ENCODE data around the gene LMO1. TPM values are rescaled to one million over a fixed set of nuclear protein-coding genes. Genes with fewer than 3 reads are reported as not detected.

LMO1 gene
- total and polyA plus RNA-seq, 8 donors, result 0.65 TPM; not detected in 7

- intact Hi-C loops (cut with DNase I; ENCODE audit: low total_unique reads), result no loop called here
- Histone ChIP-seq H3K4me3 (no peak overlapping the region), H3K4me1 (no peaks in the 10 kb centered on the region), H3K27me3 (peaks cover 0 to 10% (median 0%) of the 10 kb centered on the region in 3 donors), H3K27ac (no peak overlapping the region), H3K36me3 (no peaks in the 10 kb centered on the region), H3K9me3 (no peaks in the 10 kb centered on the region)
- DNase-seq, result no peak
- WGBS, 5 donors, result 84 to 90% (median 87%) methylated on average over 10 to 11 of the region's 11 CpGs
- no peak for TF ChIP-seq POLR2A (IDR thresholded peaks at IDR 0.05)
- TF ChIP-seq, protein P1, sequence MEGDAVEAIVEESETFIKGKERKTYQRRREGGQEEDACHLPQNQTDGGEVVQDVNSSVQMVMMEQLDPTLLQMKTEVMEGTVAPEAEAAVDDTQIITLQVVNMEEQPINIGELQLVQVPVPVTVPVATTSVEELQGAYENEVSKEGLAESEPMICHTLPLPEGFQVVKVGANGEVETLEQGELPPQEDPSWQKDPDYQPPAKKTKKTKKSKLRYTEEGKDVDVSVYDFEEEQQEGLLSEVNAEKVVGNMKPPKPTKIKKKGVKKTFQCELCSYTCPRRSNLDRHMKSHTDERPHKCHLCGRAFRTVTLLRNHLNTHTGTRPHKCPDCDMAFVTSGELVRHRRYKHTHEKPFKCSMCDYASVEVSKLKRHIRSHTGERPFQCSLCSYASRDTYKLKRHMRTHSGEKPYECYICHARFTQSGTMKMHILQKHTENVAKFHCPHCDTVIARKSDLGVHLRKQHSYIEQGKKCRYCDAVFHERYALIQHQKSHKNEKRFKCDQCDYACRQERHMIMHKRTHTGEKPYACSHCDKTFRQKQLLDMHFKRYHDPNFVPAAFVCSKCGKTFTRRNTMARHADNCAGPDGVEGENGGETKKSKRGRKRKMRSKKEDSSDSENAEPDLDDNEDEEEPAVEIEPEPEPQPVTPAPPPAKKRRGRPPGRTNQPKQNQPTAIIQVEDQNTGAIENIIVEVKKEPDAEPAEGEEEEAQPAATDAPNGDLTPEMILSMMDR (IDR thresholded peaks at IDR 0.05), result no peak
- no peak for TF ChIP-seq EP300 (IDR thresholded peaks at IDR 0.05)
- no peak for TF ChIP-seq POLR2AphosphoS5 (IDR thresholded peaks at IDR 0.05)
These were observed 12.6 kb downstream of the LMO1 start for GRCh38 chr11:8250981-8251615.

DNA sequence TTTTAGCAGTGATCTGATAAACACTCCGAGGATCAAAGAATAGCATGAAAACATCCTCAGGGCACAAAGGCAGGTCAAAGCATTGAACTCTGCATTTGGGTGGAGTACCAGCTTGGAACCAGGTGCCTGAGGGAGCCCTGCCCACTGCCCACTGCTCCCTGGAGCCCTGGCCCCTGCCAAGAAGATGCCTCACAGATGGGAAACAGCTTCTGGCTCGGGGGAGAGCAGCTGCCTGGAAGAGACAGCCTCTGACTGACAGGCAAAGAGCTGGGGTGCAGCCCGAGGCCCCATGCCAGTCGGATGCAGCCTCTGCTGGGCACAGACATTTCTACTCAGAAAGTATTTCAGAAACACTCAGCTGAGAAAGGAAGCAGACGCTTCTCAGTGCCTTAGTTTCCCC, 13.2 kb downstream of the LMO1 start:
- no peak overlapping the region for H3K4me3 ChIP-seq
- H3K27ac ChIP-seq, result no peak overlapping the region
- TF ChIP-seq, protein P1 (IDR thresholded peaks at IDR 0.05), result no peak
- no peak for TF ChIP-seq POLR2AphosphoS5 (IDR thresholded peaks at IDR 0.05)
- no peak for TF ChIP-seq POLR2A (IDR thresholded peaks at IDR 0.05)
- no peak for TF ChIP-seq EP300 (IDR thresholded peaks at IDR 0.05)
- no peaks in the 10 kb centered on the region for H3K4me1 ChIP-seq
- H3K36me3 ChIP-seq, result no peaks in the 10 kb centered on the region
- 57 to 71% (median 62%) methylated on average over 5 of the region's 5 CpGs for WGBS, 5 donors
- peaks cover 0 to 10% (median 0%) of the 10 kb centered on the region in 3 donors for H3K27me3 ChIP-seq
- no peak for DNase-seq
- intact Hi-C loops (cut with DNase I; ENCODE audit: low total_unique reads), result no loop called here
- no peaks in the 10 kb centered on the region for H3K9me3 ChIP-seq

- Histone ChIP-seq H3K27me3 (peaks cover 0 to 10% (median 0%) of the 10 kb centered on the region in 3 donors), H3K4me3 (no peak overlapping the region), H3K27ac (no peak overlapping the region), H3K4me1 (no peaks in the 10 kb centered on the region), H3K9me3 (no peaks in the 10 kb centered on the region), H3K36me3 (no peaks in the 10 kb centered on the region)
- DNase-seq, result no peak
- intact Hi-C loops (cut with DNase I; ENCODE audit: low total_unique reads), result no loop called here
- WGBS, 5 donors, result 66 to 82% (median 67%) methylated on average over 6 of the region's 6 CpGs
- TF ChIP-seq EP300 (IDR thresholded peaks at IDR 0.05) (no peak), POLR2AphosphoS5 (IDR thresholded peaks at IDR 0.05) (no peak), POLR2A (IDR thresholded peaks at IDR 0.05) (no peak)
- TF ChIP-seq, protein P1 (IDR thresholded peaks at IDR 0.05), result no peak
These were observed 14.2 kb downstream of the LMO1 start for GRCh38 chr11:8249482-8249881.

DNA sequence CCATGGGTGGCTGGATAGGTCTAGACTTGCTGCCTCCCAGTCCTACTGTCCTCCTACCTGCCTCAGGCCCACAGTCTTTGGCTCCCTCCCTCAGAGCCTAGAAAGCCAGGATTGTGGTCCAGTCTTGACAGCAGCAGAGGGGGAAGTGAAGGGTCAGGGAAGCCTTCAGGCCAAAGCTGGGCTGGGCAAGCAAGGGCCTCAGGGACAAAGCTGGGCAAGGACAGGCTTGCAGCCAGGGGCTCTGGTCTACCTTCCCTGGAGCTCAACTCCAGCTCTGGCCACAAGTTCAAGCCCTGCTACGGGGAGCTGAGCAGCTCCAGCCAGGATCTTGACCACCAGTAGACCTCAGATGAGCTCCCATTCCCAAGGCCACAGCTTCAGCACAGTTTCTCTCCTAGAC, 14.9 kb downstream of the LMO1 start:
- no peak overlapping the region for H3K4me3 ChIP-seq
- H3K9me3 ChIP-seq, result no peaks in the 10 kb centered on the region
- intact Hi-C loops (cut with DNase I; ENCODE audit: low total_unique reads), result no loop called here
- DNase-seq, result no peak
- 94 to 100% (median 97%) methylated on average over 1 of the region's 1 CpG; no CpG with 5 or more reads in 1 of the 5 donors for WGBS, 5 donors
- H3K4me1 ChIP-seq, result no peaks in the 10 kb centered on the region
- H3K27ac ChIP-seq, result no peak overlapping the region
- H3K36me3 ChIP-seq, result no peaks in the 10 kb centered on the region
- H3K27me3 ChIP-seq, result peaks cover 0 to 10% (median 0%) of the 10 kb centered on the region in 3 donors
- TF ChIP-seq POLR2AphosphoS5 (IDR thresholded peaks at IDR 0.05) (no peak), POLR2A (IDR thresholded peaks at IDR 0.05) (no peak), EP300 (IDR thresholded peaks at IDR 0.05) (no peak)
- TF ChIP-seq, protein P1 (IDR thresholded peaks at IDR 0.05), result no peak
